HG03439 (cell line): ENCODE data around the gene DAD1.
A peak's percentile ranks its signal among the peaks of the same experiment; 100 is the strongest.
"Not testable (repeated sequence)": the region's sequence is repeated elsewhere in the genome, so short reads cannot be mapped to it uniquely, and the experiment has no call there.

Experiments used
- ATAC-seq: cut with Tn5 transposase; IDR thresholded peaks from one replicate; pipeline ENCODE4 v1.9.1; 2021; ENCODE audit warnings: mild to moderate bottlenecking, moderate library complexity; ENCODE audit not compliant: unreplicated experiment

The DAD1 gene

DNA sequence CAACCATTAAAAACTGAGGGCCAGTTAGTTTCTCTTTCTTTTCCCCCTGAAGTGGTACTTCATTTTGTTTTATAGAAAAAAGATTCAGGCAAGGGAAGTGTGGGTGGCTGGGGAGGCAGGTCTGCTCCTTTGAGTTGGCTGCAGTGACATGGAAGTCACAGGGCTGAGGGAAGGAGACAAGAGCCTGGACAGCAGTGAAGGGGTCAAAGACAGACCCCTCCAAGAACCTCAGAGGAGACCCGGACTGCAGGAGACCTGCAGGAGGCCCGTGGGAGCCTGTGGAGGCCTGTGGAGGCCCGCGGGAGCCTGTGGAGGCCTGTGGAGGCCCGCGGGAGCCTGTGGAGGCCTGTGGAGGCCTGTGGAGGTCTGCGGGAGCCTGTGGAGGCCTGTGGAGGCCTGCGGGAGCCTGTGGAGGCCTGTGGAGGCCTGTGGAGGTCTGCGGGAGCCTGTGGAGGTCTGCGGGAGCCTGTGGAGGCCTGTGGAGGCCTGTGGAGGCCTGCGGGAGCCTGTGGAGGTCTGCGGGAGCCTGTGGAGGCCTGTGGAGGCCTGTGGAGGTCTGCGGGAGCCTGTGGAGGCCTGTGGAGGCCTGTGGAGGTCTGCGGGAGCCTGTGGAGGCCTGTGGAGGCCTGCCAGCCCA, 35.0 kb downstream of the DAD1 start:
- ATAC-seq = not testable (repeated sequence)

GRCh38 chr14:22553445-22553844, 35.6 kb downstream of the DAD1 start:
- no peak for ATAC-seq

DNA sequence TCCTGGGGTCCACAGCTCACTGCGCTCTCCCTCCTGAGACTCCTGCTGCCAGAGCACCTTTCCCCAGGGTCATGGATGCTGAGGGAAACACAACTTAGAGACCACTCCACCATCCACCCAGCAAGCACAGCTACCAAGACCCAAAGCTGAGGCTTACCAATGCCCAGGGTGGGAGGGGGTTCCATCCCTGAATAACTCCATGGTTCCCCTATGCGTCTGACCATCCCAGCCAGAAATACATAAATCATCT, 36.3 kb downstream of the DAD1 start:
- ATAC-seq = no peak

DNA sequence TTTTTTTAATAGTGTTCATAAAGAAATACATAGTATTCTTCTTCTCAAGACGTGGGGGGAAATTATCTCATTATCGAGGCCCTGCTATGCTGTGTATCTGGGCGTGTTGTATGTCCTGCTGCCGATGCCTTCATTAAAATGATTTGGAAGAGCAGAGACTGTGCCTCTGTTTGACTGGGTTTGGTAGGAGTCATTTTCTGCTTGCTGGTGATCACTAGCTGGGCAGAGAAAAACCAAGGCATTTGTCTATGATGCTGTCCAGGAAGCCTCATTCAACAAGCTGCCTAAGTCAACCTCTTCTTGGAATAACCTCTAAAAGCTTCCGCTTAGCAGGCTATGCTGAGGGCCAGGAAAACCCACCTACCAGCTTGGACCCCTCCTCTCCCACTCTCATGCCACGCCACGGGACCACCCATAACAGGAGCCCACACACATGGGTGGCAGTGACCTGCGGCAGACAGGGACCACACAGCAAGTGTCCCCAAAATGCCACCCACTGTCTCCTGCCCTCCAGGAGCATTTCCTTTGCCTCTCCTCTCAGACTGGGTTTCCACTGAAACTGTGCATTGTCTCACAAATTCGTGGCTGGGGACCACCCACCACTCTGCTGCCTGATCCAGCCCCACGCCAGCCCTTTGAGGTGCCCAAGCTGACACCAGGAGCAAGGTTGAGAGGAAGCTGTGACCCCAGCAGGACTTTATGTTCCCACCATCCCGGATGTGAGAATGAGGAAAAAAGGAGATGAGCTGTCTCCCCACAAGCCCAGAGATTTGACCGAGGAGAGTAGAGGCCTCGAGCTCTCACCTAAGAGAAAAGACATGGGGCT, 36.8 kb downstream of the DAD1 start:
- no peak for ATAC-seq

- ATAC-seq = no peak
These were observed 37.4 kb downstream of the DAD1 start for GRCh38 chr14:22551605-22551997.

DNA sequence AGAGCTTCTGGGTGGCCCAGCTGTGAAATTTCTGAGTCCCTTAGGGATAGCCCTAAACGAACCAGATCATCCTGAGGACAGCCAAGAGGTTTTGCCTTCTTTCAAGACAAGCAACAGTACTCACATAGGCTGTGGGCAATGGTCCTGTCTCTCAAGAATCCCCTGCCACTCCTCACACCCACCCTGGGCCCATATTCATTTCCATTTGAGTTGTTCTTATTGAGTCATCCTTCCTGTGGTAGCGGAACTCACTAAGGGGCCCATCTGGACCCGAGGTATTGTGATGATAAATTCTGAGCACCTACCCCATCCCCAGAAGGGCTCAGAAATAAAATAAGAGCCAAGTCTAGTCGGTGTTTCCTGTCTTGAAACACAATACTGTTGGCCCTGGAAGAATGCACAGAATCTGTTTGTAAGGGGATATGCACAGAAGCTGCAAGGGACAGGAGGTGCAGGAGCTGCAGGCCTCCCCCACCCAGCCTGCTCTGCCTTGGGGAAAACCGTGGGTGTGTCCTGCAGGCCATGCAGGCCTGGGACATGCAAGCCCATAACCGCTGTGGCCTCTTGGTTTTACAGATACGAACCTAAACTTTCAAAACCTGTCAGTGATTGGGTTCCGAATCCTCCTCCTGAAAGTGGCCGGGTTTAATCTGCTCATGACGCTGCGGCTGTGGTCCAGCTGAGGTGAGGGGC, 38.9 kb downstream of the DAD1 start:
- ATAC-seq = peak; percentile 51

GRCh38 chr14:22549324-22549962, 39.6 kb downstream of the DAD1 start:
- no peak for ATAC-seq

DNA sequence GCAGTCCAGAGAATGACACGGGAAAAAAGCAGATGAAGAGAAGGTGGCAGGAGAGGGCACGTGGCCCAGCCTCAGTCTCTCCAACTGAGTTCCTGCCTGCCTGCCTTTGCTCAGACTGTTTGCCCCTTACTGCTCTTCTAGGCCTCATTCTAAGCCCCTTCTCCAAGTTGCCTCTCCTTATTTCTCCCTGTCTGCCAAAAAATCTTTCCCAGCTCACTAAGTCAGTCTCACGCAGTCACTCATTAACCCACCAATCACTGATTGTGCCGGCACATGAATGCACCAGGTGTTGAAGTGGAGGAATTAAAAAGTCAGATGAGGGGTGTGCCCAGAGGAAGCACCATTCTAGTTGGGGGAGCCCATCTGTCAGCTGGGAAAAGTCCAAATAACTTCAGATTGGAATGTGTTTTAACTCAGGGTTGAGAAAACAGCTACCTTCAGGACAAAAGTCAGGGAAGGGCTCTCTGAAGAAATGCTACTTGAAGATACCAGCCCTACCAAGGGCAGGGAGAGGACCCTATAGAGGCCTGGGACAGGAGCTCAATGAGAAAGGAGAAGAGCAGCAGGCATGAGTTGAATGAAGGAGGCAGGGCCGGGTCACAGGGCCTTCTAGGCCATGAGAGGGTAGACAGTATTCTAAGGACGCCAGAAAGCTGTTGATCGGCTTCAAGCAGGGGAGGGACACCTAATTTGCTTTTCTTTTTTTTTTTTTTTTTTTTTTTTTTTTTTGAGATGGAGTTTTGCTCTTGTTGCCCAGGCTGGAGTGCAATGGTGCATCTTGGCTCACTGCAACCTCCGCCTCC, 40.9 kb downstream of the DAD1 start:
- ATAC-seq = no peak

GRCh38 chr14:22547313-22547947, 41.6 kb downstream of the DAD1 start:
- ATAC-seq = no peak

- ATAC-seq = no peak
These were observed 42.3 kb downstream of the DAD1 start for GRCh38 chr14:22546722-22547071.

GRCh38 chr14:22545842-22546721, 42.9 kb downstream of the DAD1 start:
- no peak for ATAC-seq

DNA sequence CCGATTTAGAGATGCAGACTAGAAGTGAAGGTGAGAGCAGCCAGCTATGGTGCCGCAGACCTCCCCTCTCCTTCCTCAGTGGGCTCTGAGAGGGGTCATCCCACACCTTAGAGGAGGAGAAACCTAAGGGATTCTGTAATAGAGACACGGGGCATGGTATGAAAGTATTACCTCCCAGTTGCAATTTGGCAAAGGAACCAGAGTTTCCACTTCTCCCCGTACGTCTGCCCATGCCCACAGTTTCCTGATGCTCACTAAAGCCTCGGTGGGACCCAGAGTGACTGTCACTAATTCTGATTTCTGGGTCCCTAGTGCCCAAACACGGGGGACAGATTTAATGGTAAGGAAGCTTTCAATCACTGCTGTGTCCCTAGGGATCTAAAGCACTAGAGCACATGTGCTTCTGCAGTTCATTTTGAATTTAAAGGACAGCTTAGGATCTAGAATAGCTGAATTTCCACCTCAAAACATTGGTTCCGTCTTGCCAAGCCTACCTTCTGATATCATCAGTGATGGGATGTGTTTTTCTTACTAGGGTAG, 44.1 kb downstream of the DAD1 start:
- no peak for ATAC-seq

DNA sequence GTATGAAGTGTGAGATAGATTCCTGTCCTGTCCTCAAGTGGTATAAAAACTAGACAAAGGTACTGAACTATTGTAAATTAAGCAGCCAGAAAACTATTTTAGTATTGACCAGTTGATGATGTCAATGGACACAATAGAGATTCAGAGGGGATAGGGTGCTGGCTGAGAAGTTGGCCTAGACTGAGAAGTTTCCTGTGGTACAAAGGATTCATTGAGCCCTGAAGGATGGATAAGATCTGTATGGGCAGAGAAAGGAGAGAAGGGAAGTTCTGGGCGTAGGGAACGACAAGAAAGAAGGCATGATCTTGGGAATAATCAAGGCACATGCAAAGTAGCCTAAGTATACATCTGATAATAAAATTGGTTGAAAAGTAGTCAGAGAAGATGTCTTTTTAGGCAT, 44.6 kb downstream of the DAD1 start:
- no peak for ATAC-seq

GRCh38 chr14:22543570-22544357, 45.3 kb downstream of the DAD1 start:
- not testable (repeated sequence) for ATAC-seq

GRCh38 chr14:22542360-22542759, 46.7 kb downstream of the DAD1 start:
- ATAC-seq = no peak

DNA sequence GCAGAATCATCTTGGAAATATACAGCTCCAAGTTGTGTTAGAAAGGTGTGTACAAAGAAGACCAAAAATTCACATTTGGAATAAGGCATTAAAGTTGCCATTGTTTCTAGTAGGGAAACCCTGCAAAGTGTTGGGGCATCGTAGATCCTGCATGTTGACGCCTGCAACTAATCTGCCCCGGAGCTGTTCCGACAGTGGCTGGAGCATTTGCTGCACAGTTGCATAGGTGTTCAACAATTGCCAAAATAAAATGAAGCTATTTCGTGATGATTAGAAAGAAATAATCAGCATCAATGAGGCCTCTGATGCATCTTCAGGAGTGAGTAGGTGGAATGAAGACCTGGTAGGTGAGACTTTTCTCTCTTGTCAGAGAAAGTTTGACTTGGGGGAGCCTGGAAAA, 47.3 kb downstream of the DAD1 start:
- no peak for ATAC-seq

- ATAC-seq = no peak
These were observed 48.1 kb downstream of the DAD1 start for GRCh38 chr14:22540811-22541360.

- ATAC-seq = no peak
These were observed 48.7 kb downstream of the DAD1 start for GRCh38 chr14:22540293-22540692.
